Activated T-cell treated with anti-CD3 and anti-CD28 coated beads, Interleukin-2, amount 50 U/mL, for 4 hours (primary cell): ENCODE results near the gene MAP3K15. TPM values are rescaled to one million over a fixed set of nuclear protein-coding genes. Genes with fewer than 3 reads are reported as not detected.
"Not testable (repeated sequence)": the region's sequence is repeated elsewhere in the genome, so short reads cannot be mapped to it uniquely, and the experiment has no call there.

ENCODE experiments used
- ATAC-seq, 2 donors: fragments of 200-7000 bp; cut with Tn5 transposase; one replicate each; pipeline ENCODE4 v1.10.0; 2021
- DNase-seq: peaks from one replicate; pipeline ENCODE4 v3.0.0-alpha.2; 2020
- H3K27me3 Mint-ChIP-seq: one replicate; pipeline ENCODE4 v1.8.0; 2021; ENCODE audit warnings: low read depth, mixed read lengths
- H3K36me3 Mint-ChIP-seq: one replicate; pipeline ENCODE4 v1.8.0; 2022; ENCODE audit warnings: mixed read lengths; ENCODE audit not compliant: insufficient read depth
- H3K4me1 Mint-ChIP-seq: one replicate; pipeline ENCODE4 v1.8.0; 2021; ENCODE audit warnings: low read depth, mixed read lengths
- H3K4me3 Mint-ChIP-seq: one replicate; pipeline ENCODE4 v1.8.0; 2021; ENCODE audit warnings: mild to moderate bottlenecking, moderate library complexity, mixed read lengths
- H3K9me3 Mint-ChIP-seq: one replicate; pipeline ENCODE4 v1.8.0; 2021; ENCODE audit warnings: mixed read lengths
- total RNA-seq, 3 donors: library from RNA; stranded (reverse); gene quantifications; one replicate each; pipeline ENCODE4 v1.2.1, GENCODE V29; 2021

MAP3K15 gene
- total RNA-seq, 3 donors from 2014 or later = 0.15 TPM; not detected in 2

GRCh38 chrX:19512359-19512758 lies 2.9 kb downstream of the MAP3K15 start:
- Mint-ChIP-seq H3K4me3 (no peak overlapping the region), H3K36me3 (no peaks in the 10 kb centered on the region), H3K9me3 (no peaks in the 10 kb centered on the region), H3K4me1 (no peaks in the 10 kb centered on the region), H3K27me3 (peaks cover 24% of the 10 kb centered on the region)
- ATAC-seq (no peak), DNase-seq (no peak)

- not testable (repeated sequence) for H3K9me3 Mint-ChIP-seq, DNase-seq, ATAC-seq, H3K36me3 Mint-ChIP-seq, H3K4me3 Mint-ChIP-seq, H3K4me1 Mint-ChIP-seq
- peaks cover 18% of the 10 kb centered on the region for H3K27me3 Mint-ChIP-seq
Measured at GRCh38 chrX:19511796-19512195, 3.5 kb downstream of the MAP3K15 start.

GRCh38 chrX:19496711-19497110 lies 18.6 kb downstream of the MAP3K15 start:
- Mint-ChIP-seq H3K9me3 (no peaks in the 10 kb centered on the region), H3K36me3 (no peaks in the 10 kb centered on the region), H3K27me3 (peaks cover 3% of the 10 kb centered on the region), H3K4me3 (no peak overlapping the region), H3K4me1 (no peaks in the 10 kb centered on the region)
- no peak for DNase-seq
- no peak for ATAC-seq

GRCh38 chrX:19487520-19488200 lies 27.6 kb downstream of the MAP3K15 start:
- peaks cover 8% of the 10 kb centered on the region for H3K4me1 Mint-ChIP-seq
- H3K4me3 Mint-ChIP-seq = no peak overlapping the region
- DNase-seq (no peak), ATAC-seq (no peak)
- H3K36me3 Mint-ChIP-seq = no peaks in the 10 kb centered on the region
- no peaks in the 10 kb centered on the region for H3K9me3 Mint-ChIP-seq
- no peaks in the 10 kb centered on the region for H3K27me3 Mint-ChIP-seq

GRCh38 chrX:19479458-19479857 lies 35.9 kb downstream of the MAP3K15 start:
- H3K36me3 Mint-ChIP-seq = no peaks in the 10 kb centered on the region
- H3K4me3 Mint-ChIP-seq = no peak overlapping the region
- H3K27me3 Mint-ChIP-seq = no peaks in the 10 kb centered on the region
- no peak for ATAC-seq
- H3K4me1 Mint-ChIP-seq = no peaks in the 10 kb centered on the region
- DNase-seq = no peak
- H3K9me3 Mint-ChIP-seq = no peaks in the 10 kb centered on the region

- not testable (repeated sequence) for H3K27me3 Mint-ChIP-seq, H3K36me3 Mint-ChIP-seq, ATAC-seq, DNase-seq, H3K4me1 Mint-ChIP-seq, H3K4me3 Mint-ChIP-seq, H3K9me3 Mint-ChIP-seq
Measured at GRCh38 chrX:19468383-19468782, 46.9 kb downstream of the MAP3K15 start.

- no peak overlapping the region for H3K4me3 Mint-ChIP-seq
- H3K9me3 Mint-ChIP-seq = no peaks in the 10 kb centered on the region
- no peak for DNase-seq
- H3K27me3 Mint-ChIP-seq = peaks cover 3% of the 10 kb centered on the region
- ATAC-seq = no peak
- H3K4me1 Mint-ChIP-seq = no peaks in the 10 kb centered on the region
- H3K36me3 Mint-ChIP-seq = no peaks in the 10 kb centered on the region
Measured at GRCh38 chrX:19462879-19463278, 52.4 kb downstream of the MAP3K15 start.

GRCh38 chrX:19462231-19462630 lies 53.1 kb downstream of the MAP3K15 start:
- Mint-ChIP-seq H3K9me3 (no peaks in the 10 kb centered on the region), H3K36me3 (no peaks in the 10 kb centered on the region), H3K4me3 (no peak overlapping the region), H3K4me1 (no peaks in the 10 kb centered on the region), H3K27me3 (peaks cover 3% of the 10 kb centered on the region)
- ATAC-seq = no peak
- no peak for DNase-seq

GRCh38 chrX:19457662-19458061 lies 57.6 kb downstream of the MAP3K15 start:
- Mint-ChIP-seq H3K4me3 (no peak overlapping the region), H3K4me1 (no peaks in the 10 kb centered on the region), H3K27me3 (no peaks in the 10 kb centered on the region), H3K36me3 (no peaks in the 10 kb centered on the region), H3K9me3 (no peaks in the 10 kb centered on the region)
- DNase-seq (no peak), ATAC-seq (no peak)

- Mint-ChIP-seq H3K27me3 (peaks cover 8% of the 10 kb centered on the region), H3K4me3 (no peak overlapping the region), H3K36me3 (no peaks in the 10 kb centered on the region), H3K4me1 (no peaks in the 10 kb centered on the region), H3K9me3 (no peaks in the 10 kb centered on the region)
- DNase-seq = no peak
- no peak for ATAC-seq
Measured at GRCh38 chrX:19448077-19448476, 67.2 kb downstream of the MAP3K15 start.

- ATAC-seq (no peak), DNase-seq (no peak)
- Mint-ChIP-seq H3K27me3 (peaks cover 7% of the 10 kb centered on the region), H3K4me3 (no peak overlapping the region), H3K36me3 (no peaks in the 10 kb centered on the region), H3K4me1 (no peaks in the 10 kb centered on the region), H3K9me3 (no peaks in the 10 kb centered on the region)
Measured at GRCh38 chrX:19446397-19446796, 68.9 kb downstream of the MAP3K15 start.

- H3K27me3 Mint-ChIP-seq = not testable (repeated sequence)
Measured at GRCh38 chrX:19445772-19446171, 69.5 kb downstream of the MAP3K15 start.

GRCh38 chrX:19443869-19444526 lies 71.3 kb downstream of the MAP3K15 start:
- H3K4me3 Mint-ChIP-seq = no peak overlapping the region
- H3K27me3 Mint-ChIP-seq = peaks cover 1% of the 10 kb centered on the region
- no peaks in the 10 kb centered on the region for H3K9me3 Mint-ChIP-seq
- ATAC-seq (no peak), DNase-seq (no peak)
- H3K36me3 Mint-ChIP-seq = no peaks in the 10 kb centered on the region
- H3K4me1 Mint-ChIP-seq = no peaks in the 10 kb centered on the region

More at GRCh38 chrX:19445772-19446171, 69.5 kb downstream of the MAP3K15 start:
- not testable (repeated sequence) for DNase-seq, H3K4me3 Mint-ChIP-seq, H3K4me1 Mint-ChIP-seq, H3K9me3 Mint-ChIP-seq, ATAC-seq, H3K36me3 Mint-ChIP-seq

- Mint-ChIP-seq H3K36me3 (no peaks in the 10 kb centered on the region), H3K27me3 (no peaks in the 10 kb centered on the region), H3K9me3 (no peaks in the 10 kb centered on the region), H3K4me3 (no peak overlapping the region), H3K4me1 (no peaks in the 10 kb centered on the region)
- ATAC-seq (no peak), DNase-seq (no peak)
Measured at GRCh38 chrX:19440713-19441112, 74.6 kb downstream of the MAP3K15 start.

- DNase-seq, H3K9me3 Mint-ChIP-seq, H3K4me1 Mint-ChIP-seq, ATAC-seq, H3K27me3 Mint-ChIP-seq, H3K36me3 Mint-ChIP-seq, H3K4me3 Mint-ChIP-seq: not testable (repeated sequence)
Measured at GRCh38 chrX:19422661-19423060, 92.6 kb downstream of the MAP3K15 start.
